ENCODE measurements around the gene SEMA4D.

DNA sequence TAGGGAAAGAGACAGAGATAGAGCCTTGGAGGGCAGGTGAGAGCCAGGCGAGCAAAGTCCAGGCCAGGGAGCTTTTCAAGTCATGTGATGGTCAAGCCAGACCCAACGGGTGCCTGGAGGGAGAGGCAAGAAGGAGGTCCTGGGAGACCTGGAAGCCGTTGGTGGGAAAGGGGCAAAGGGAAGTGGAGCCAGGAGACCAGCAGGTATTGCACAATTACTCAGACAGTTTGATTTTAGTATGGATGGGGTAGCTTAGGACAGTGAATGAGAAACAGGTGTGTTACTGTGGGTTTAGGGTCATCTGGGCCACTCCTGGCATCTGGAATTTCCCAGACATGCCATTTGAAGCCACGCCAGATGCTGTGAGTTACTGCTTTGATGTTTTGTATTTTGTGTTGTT is 174.5 kb downstream of the SEMA4D start:
- TF ChIP-seq, protein P1, sequence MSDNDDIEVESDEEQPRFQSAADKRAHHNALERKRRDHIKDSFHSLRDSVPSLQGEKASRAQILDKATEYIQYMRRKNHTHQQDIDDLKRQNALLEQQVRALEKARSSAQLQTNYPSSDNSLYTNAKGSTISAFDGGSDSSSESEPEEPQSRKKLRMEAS (IDR thresholded peaks at IDR 0.05) = no peak
- TF ChIP-seq, protein P2, sequence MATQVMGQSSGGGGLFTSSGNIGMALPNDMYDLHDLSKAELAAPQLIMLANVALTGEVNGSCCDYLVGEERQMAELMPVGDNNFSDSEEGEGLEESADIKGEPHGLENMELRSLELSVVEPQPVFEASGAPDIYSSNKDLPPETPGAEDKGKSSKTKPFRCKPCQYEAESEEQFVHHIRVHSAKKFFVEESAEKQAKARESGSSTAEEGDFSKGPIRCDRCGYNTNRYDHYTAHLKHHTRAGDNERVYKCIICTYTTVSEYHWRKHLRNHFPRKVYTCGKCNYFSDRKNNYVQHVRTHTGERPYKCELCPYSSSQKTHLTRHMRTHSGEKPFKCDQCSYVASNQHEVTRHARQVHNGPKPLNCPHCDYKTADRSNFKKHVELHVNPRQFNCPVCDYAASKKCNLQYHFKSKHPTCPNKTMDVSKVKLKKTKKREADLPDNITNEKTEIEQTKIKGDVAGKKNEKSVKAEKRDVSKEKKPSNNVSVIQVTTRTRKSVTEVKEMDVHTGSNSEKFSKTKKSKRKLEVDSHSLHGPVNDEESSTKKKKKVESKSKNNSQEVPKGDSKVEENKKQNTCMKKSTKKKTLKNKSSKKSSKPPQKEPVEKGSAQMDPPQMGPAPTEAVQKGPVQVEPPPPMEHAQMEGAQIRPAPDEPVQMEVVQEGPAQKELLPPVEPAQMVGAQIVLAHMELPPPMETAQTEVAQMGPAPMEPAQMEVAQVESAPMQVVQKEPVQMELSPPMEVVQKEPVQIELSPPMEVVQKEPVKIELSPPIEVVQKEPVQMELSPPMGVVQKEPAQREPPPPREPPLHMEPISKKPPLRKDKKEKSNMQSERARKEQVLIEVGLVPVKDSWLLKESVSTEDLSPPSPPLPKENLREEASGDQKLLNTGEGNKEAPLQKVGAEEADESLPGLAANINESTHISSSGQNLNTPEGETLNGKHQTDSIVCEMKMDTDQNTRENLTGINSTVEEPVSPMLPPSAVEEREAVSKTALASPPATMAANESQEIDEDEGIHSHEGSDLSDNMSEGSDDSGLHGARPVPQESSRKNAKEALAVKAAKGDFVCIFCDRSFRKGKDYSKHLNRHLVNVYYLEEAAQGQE (IDR thresholded peaks at IDR 0.05; ENCODE audit: low read depth) = no peak
- no peak for TF ChIP-seq ZBTB7A (IDR thresholded peaks at IDR 0.05; ENCODE audit: low read depth)
- no peak for TF ChIP-seq TAF1 (IDR thresholded peaks at IDR 0.05; ENCODE audit: low read depth)
- no peak for TF ChIP-seq YY1 (IDR thresholded peaks at IDR 0.05; ENCODE audit: low read depth)
- no peak for TF ChIP-seq EGR1 (IDR thresholded peaks at IDR 0.05)
- no peak for TF ChIP-seq RAD21 (IDR thresholded peaks at IDR 0.05; ENCODE audit: low read depth)
- no peak for TF ChIP-seq CREB1 (IDR thresholded peaks at IDR 0.05; ENCODE audit: low read depth)

Data from Ishikawa (cell line).